CD8-positive, alpha-beta memory T cell (primary cell): Measurements from ENCODE around the gene MXI1. TPM values are rescaled to one million over a fixed set of nuclear protein-coding genes. Genes with fewer than 3 reads are reported as not detected.

Source experiments
- CTCF ChIA-PET: fragments of 350-600 bp; sonication (Branson Sonifier 250); formaldehyde crosslinking; loops from one replicate; lab custom pipeline; 2021; ENCODE audit warnings: antibody characterized with exemption; lab: Charles Lee
- POLR2A ChIA-PET: fragments of 350-600 bp; sonication (Branson Sonifier 250); formaldehyde crosslinking; loops from one replicate; lab custom pipeline; 2021; ENCODE audit warnings: antibody characterized with exemption; lab: Charles Lee
- DNase-seq, 5 donors: peaks; one replicate each; pipeline versions ENCODE4 v3.0.0 to v3.0.0-alpha.2; 2020 to 2022; ENCODE audit warnings: mixed read lengths in 1 of 5
- H3K27ac ChIP-seq: one replicate; pipeline ENCODE4 v1.7.0; 2013; ENCODE audit warnings: low read depth, mild to moderate bottlenecking, low read length, moderate library complexity
- H3K27me3 ChIP-seq: 2 replicates; pipeline ENCODE4 v1.7.0; 2013; ENCODE audit warnings: low read length, mild to moderate bottlenecking; ENCODE audit not compliant: insufficient read depth, poor library complexity, severe bottlenecking
- H3K36me3 ChIP-seq: 2 replicates; pipeline ENCODE4 v1.7.0; 2013; ENCODE audit warnings: mild to moderate bottlenecking, low read length, moderate library complexity; ENCODE audit not compliant: insufficient read depth
- H3K4me1 ChIP-seq: 2 replicates; pipeline ENCODE4 v1.7.0; 2013; ENCODE audit warnings: mild to moderate bottlenecking, low read length, moderate library complexity; ENCODE audit not compliant: insufficient read depth
- H3K4me3 ChIP-seq: 2 replicates; pipeline ENCODE4 v1.7.0; 2013; ENCODE audit warnings: mild to moderate bottlenecking, low read length
- H3K9me3 ChIP-seq: 2 replicates; pipeline ENCODE4 v1.7.0; 2013; ENCODE audit warnings: mild to moderate bottlenecking, low read length
- H3K27ac Mint-ChIP-seq, 8 donors: one replicate each; pipeline ENCODE4 v1.8.0; 2020 to 2021; ENCODE audit warnings: mixed read lengths in 8 of 8, mild to moderate bottlenecking in 6 of 8, inconsistent platforms in 3 of 8, moderate library complexity in 3 of 8
- H3K27me3 Mint-ChIP-seq, 2 donors: one replicate each; pipeline ENCODE4 v1.8.0; 2020 to 2021; ENCODE audit warnings: mixed read lengths in 2 of 2, mild to moderate bottlenecking in 1 of 2, moderate library complexity in 1 of 2
- H3K36me3 Mint-ChIP-seq, 3 donors: one replicate each; pipeline ENCODE4 v1.8.0; 2020 to 2021; ENCODE audit warnings: mixed read lengths in 3 of 3, inconsistent platforms in 1 of 3, mild to moderate bottlenecking in 1 of 3
- H3K4me1 Mint-ChIP-seq, 3 donors: one replicate each; pipeline ENCODE4 v1.8.0; 2020 to 2021; ENCODE audit warnings: mixed read lengths in 3 of 3, inconsistent platforms in 1 of 3, mild to moderate bottlenecking in 1 of 3
- H3K4me3 Mint-ChIP-seq, 7 donors: one replicate each; pipeline ENCODE4 v1.8.0; 2020 to 2021; ENCODE audit warnings: mixed read lengths in 7 of 7, mild to moderate bottlenecking in 6 of 7, moderate library complexity in 4 of 7, inconsistent platforms in 2 of 7
- H3K9me3 Mint-ChIP-seq, 5 donors: one replicate each; pipeline ENCODE4 v1.8.0; 2020 to 2022; ENCODE audit warnings: mixed read lengths in 5 of 5, mild to moderate bottlenecking in 3 of 5, moderate library complexity in 2 of 5, inconsistent platforms in 1 of 5
- polyA plus RNA-seq: library from polyadenylated mRNA; unstranded; fragments of 300-500 nt; fragmentation: Illumina TruSeq; gene quantifications from one replicate; pipeline ENCODE4 v1.2.3, GENCODE V29; 2021
- total RNA-seq, 2 experiments: library from RNA; stranded (reverse); gene quantifications; one replicate each; pipeline ENCODE4 v1.2.3, GENCODE V29; 2021

Gene MXI1
- total RNA-seq = 1 to 10 TPM; 8.6 to 9.2 TPM
- polyA plus RNA-seq = 32.3 TPM

GRCh38 chr10:110207011-110207804, at the start of gene MXI1:
Gene MXI1 (plus strand): TSS chr10:110207605. CDS start chr10:110207809, 204 bp downstream.
- Mint-ChIP-seq H3K4me3 (peak within 1 kb of the TSS; percentile 89 to 99 (median 95)), H3K9me3 (peaks cover 0 to 2% (median 0%) of the 10 kb centered on the region in 5 donors), H3K27ac (peak within 1 kb of the TSS; percentile 73 to 98 (median 95)), H3K4me1 (peaks cover 25 to 41% (median 32%) of the 10 kb centered on the region in 3 donors), H3K36me3 (peaks cover 0 to 23% (median 0%) of the 10 kb centered on the region in 3 donors), H3K27me3 (peaks cover 4 to 25% of the 10 kb centered on the region in 2 donors)
- H3K9me3 ChIP-seq = no peaks in the 10 kb centered on the region
- DNase-seq = peak in 3 of 5 donors; percentile 23 to 58 (median 28)
- CTCF ChIA-PET = interaction anchor here (0.6 to 9.7 kb wide), 14 partner anchors 11 to 98 kb away, joined by 3 to 179 read pairs (median 5); partner anchors contain the start of gene SMNDC1
- peaks cover 5% of the 10 kb centered on the region for H3K27me3 ChIP-seq
- H3K4me3 ChIP-seq = peak within 1 kb of the TSS; percentile 81
- H3K27ac ChIP-seq = peak within 1 kb of the TSS; percentile 69
- H3K36me3 ChIP-seq = no peaks in the 10 kb centered on the region
- H3K4me1 ChIP-seq = peaks cover 16% of the 10 kb centered on the region
- POLR2A ChIA-PET = interaction anchor here (1.3 to 6.6 kb wide), 7 partner anchors 14 to 98 kb away, joined by 7 to 117 read pairs (median 38); partner anchors contain the start of gene SMNDC1

GRCh38 chr10:110158051-110159005, 49.1 kb upstream of the MXI1 start:
- Histone ChIP-seq H3K27me3 (peaks cover 60% of the 10 kb centered on the region), H3K4me3 (no peak overlapping the region), H3K27ac (no peak overlapping the region), H3K9me3 (no peaks in the 10 kb centered on the region), H3K4me1 (peaks cover 22% of the 10 kb centered on the region), H3K36me3 (no peaks in the 10 kb centered on the region)
- H3K4me3 Mint-ChIP-seq = no peak overlapping the region
- DNase-seq = no peak
- peaks cover 67 to 89% of the 10 kb centered on the region in 2 donors for H3K27me3 Mint-ChIP-seq
- peaks cover 31 to 37% (median 33%) of the 10 kb centered on the region in 3 donors for H3K4me1 Mint-ChIP-seq
- H3K27ac Mint-ChIP-seq = peak overlapping the region in 1 of 8 donors; percentile 7
- ChIA-PET CTCF (interaction anchor here (1.1 to 1.6 kb wide), 3 partner anchors 47 to 68 kb away, joined by 3 to 5 read pairs (median 3); no protein-coding TSS in a partner anchor), POLR2A (interaction anchor here (4.8 kb wide), 1 partner anchor 51 kb away, joined by 52 read pairs; the partner anchor contains the start of gene MXI1)
- H3K36me3 Mint-ChIP-seq = no peaks in the 10 kb centered on the region
- peaks cover 0 to 2% (median 0%) of the 10 kb centered on the region in 5 donors for H3K9me3 Mint-ChIP-seq

- Mint-ChIP-seq H3K36me3 (no peaks in the 10 kb centered on the region), H3K9me3 (peaks cover 0 to 2% (median 0%) of the 10 kb centered on the region in 5 donors), H3K27ac (no peak overlapping the region), H3K4me3 (no peak overlapping the region), H3K27me3 (peaks cover 64 to 84% of the 10 kb centered on the region in 2 donors), H3K4me1 (peaks cover 27 to 31% (median 31%) of the 10 kb centered on the region in 3 donors)
- Histone ChIP-seq H3K27me3 (peaks cover 53% of the 10 kb centered on the region), H3K4me1 (peaks cover 22% of the 10 kb centered on the region), H3K9me3 (no peaks in the 10 kb centered on the region), H3K36me3 (no peaks in the 10 kb centered on the region), H3K27ac (no peak overlapping the region), H3K4me3 (no peak overlapping the region)
- no peak for DNase-seq
- ChIA-PET POLR2A (interaction anchor here (0.7 to 4.8 kb wide), 2 partner anchors 21 to 49 kb away, joined by 5 to 52 read pairs; partner anchors contain the start of gene MXI1), CTCF (no interaction called here)
Measured at GRCh38 chr10:110160081-110160480, 47.3 kb upstream of the MXI1 start.

- no peak overlapping the region for H3K27ac ChIP-seq
- H3K27me3 ChIP-seq = peaks cover 56% of the 10 kb centered on the region
- peaks cover 22% of the 10 kb centered on the region for H3K4me1 ChIP-seq
- H3K27me3 Mint-ChIP-seq = peaks cover 68 to 84% of the 10 kb centered on the region in 2 donors
- no peaks in the 10 kb centered on the region for H3K9me3 ChIP-seq
- no peaks in the 10 kb centered on the region for H3K36me3 ChIP-seq
- H3K27ac Mint-ChIP-seq = no peak overlapping the region
- no peak overlapping the region for H3K4me3 ChIP-seq
- no peak for DNase-seq
- POLR2A ChIA-PET = interaction anchor here (0.7 to 4.8 kb wide), 2 partner anchors 21 to 48 kb away, joined by 5 to 52 read pairs; partner anchors contain the start of gene MXI1
- CTCF ChIA-PET = no interaction called here
- no peak overlapping the region for H3K4me3 Mint-ChIP-seq
- H3K9me3 Mint-ChIP-seq = peaks cover 0 to 2% (median 0%) of the 10 kb centered on the region in 5 donors
- no peaks in the 10 kb centered on the region for H3K36me3 Mint-ChIP-seq
- H3K4me1 Mint-ChIP-seq = peaks cover 24 to 30% (median 28%) of the 10 kb centered on the region in 3 donors
Measured at GRCh38 chr10:110160522-110160921, 46.9 kb upstream of the MXI1 start.

GRCh38 chr10:110162741-110163145, 44.7 kb upstream of the MXI1 start:
- ChIA-PET POLR2A (interaction anchor here (0.6 to 0.7 kb wide), 2 partner anchors 162 to 371 kb away, joined by 4 to 6 read pairs; no protein-coding TSS in a partner anchor), CTCF (interaction anchor here (2.9 kb wide), 1 partner anchor 25 kb away, joined by 10 read pairs; no protein-coding TSS in a partner anchor)
- no peak overlapping the region for H3K27ac ChIP-seq
- H3K4me1 Mint-ChIP-seq = peaks cover 8 to 12% (median 10%) of the 10 kb centered on the region in 3 donors
- peaks cover 74 to 84% of the 10 kb centered on the region in 2 donors for H3K27me3 Mint-ChIP-seq
- H3K27ac Mint-ChIP-seq = no peak overlapping the region
- peaks cover 4% of the 10 kb centered on the region for H3K4me1 ChIP-seq
- H3K27me3 ChIP-seq = peaks cover 60% of the 10 kb centered on the region
- H3K4me3 ChIP-seq = no peak overlapping the region
- H3K9me3 Mint-ChIP-seq = no peaks in the 10 kb centered on the region
- DNase-seq = no peak
- no peaks in the 10 kb centered on the region for H3K9me3 ChIP-seq
- H3K36me3 Mint-ChIP-seq = no peaks in the 10 kb centered on the region
- H3K4me3 Mint-ChIP-seq = no peak overlapping the region
- H3K36me3 ChIP-seq = no peaks in the 10 kb centered on the region

GRCh38 chr10:110163192-110163773, 44.1 kb upstream of the MXI1 start:
- DNase-seq = no peak
- CTCF ChIA-PET = interaction anchor here (2.9 kb wide), 1 partner anchor 25 kb away, joined by 10 read pairs; no protein-coding TSS in a partner anchor
- Histone ChIP-seq H3K27ac (no peak overlapping the region), H3K4me1 (peaks cover 3% of the 10 kb centered on the region), H3K4me3 (no peak overlapping the region), H3K27me3 (peaks cover 59% of the 10 kb centered on the region), H3K36me3 (no peaks in the 10 kb centered on the region), H3K9me3 (no peaks in the 10 kb centered on the region)
- H3K36me3 Mint-ChIP-seq = no peaks in the 10 kb centered on the region
- no peak overlapping the region for H3K4me3 Mint-ChIP-seq
- H3K27me3 Mint-ChIP-seq = peaks cover 76 to 84% of the 10 kb centered on the region in 2 donors
- H3K27ac Mint-ChIP-seq = no peak overlapping the region
- H3K4me1 Mint-ChIP-seq = peaks cover 8 to 12% (median 10%) of the 10 kb centered on the region in 3 donors
- no peaks in the 10 kb centered on the region for H3K9me3 Mint-ChIP-seq
- POLR2A ChIA-PET = interaction anchor here (0.6 kb wide), 2 partner anchors 152 to 370 kb away, joined by 3 to 6 read pairs; no protein-coding TSS in a partner anchor

GRCh38 chr10:110163841-110164240, 43.6 kb upstream of the MXI1 start:
- CTCF ChIA-PET = interaction anchor here (2.9 kb wide), 1 partner anchor 26 kb away, joined by 10 read pairs; no protein-coding TSS in a partner anchor

More at GRCh38 chr10:110163841-110164240, 43.6 kb upstream of the MXI1 start:
- no peaks in the 10 kb centered on the region for H3K9me3 ChIP-seq
- H3K4me3 Mint-ChIP-seq = no peak overlapping the region
- no peak overlapping the region for H3K4me3 ChIP-seq
- H3K9me3 Mint-ChIP-seq = no peaks in the 10 kb centered on the region
- H3K4me1 ChIP-seq = peaks cover 9% of the 10 kb centered on the region
- POLR2A ChIA-PET = interaction anchor here (0.6 kb wide), 1 partner anchor 153 kb away, joined by 3 read pairs; no protein-coding TSS in a partner anchor
- H3K27ac Mint-ChIP-seq = no peak overlapping the region
- peaks cover 9 to 13% (median 12%) of the 10 kb centered on the region in 3 donors for H3K4me1 Mint-ChIP-seq
- no peak overlapping the region for H3K27ac ChIP-seq
- no peaks in the 10 kb centered on the region for H3K36me3 ChIP-seq
- peaks cover 58% of the 10 kb centered on the region for H3K27me3 ChIP-seq
- no peak for DNase-seq
- H3K27me3 Mint-ChIP-seq = peaks cover 76 to 84% of the 10 kb centered on the region in 2 donors
- no peaks in the 10 kb centered on the region for H3K36me3 Mint-ChIP-seq
